Thoracic aorta (tissue), 2 donors: ENCODE data around the gene GLOD4. TPM values are rescaled to one million over a fixed set of nuclear protein-coding genes. Genes with fewer than 3 reads are reported as not detected.

Source experiments
- ATAC-seq: fragments of 150-250 bp; one replicate; pipeline ENCODE4 v1.8.0; 2017; ENCODE audit warnings: low read depth; ENCODE audit not compliant: insufficient number of reproducible peaks, low FRiP score
- DNase-seq: peaks from one replicate; pipeline ENCODE4 v3.0.0-alpha.2; 2020; ENCODE audit warnings: low spot score
- H3K27ac ChIP-seq, 2 donors: fragments of 200-600 bp; sonication (generic); 1 replicate in 1 of 2; 2 replicates in 1 of 2; pipeline ENCODE4 v1.5.1; 2016; ENCODE audit warnings: mild to moderate bottlenecking in 2 of 2, moderate library complexity in 2 of 2
- H3K27me3 ChIP-seq: fragments of 200-600 bp; sonication (generic); replicated peaks from 2 replicates; pipeline ENCODE4 v1.6.0; 2016; ENCODE audit warnings: mild to moderate bottlenecking; ENCODE audit not compliant: insufficient read depth
- H3K36me3 ChIP-seq: fragments of 200-600 bp; sonication (generic); one replicate; pipeline ENCODE4 v1.5.1; 2016
- H3K4me1 ChIP-seq, 2 donors: fragments of 200-600 bp; sonication (generic); 1 replicate in 1 of 2; 2 replicates in 1 of 2; pipeline versions ENCODE4 v1.5.1 to v1.6.0; 2016; ENCODE audit warnings: low read depth in 2 of 2, mild to moderate bottlenecking in 1 of 2; ENCODE audit not compliant: control insufficient read depth in 1 of 2
- H3K4me3 ChIP-seq: fragments of 200-600 bp; sonication (generic); 2 replicates; pipeline ENCODE4 v1.5.1; 2016; ENCODE audit warnings: mild to moderate bottlenecking
- H3K9me3 ChIP-seq: fragments of 200-600 bp; sonication (generic); 2 replicates; pipeline ENCODE4 v1.5.1; 2016
- CTCF ChIP-seq: fragments of 200-600 bp; sonication (generic); IDR thresholded peaks from one replicate; pipeline ENCODE4 v1.5.1; 2019; ENCODE audit warnings: antibody characterized with exemption
- total RNA-seq, 2 donors: library from RNA; depleted of rRNA; stranded (reverse); fragments of >200 nt; gene quantifications; one replicate each; pipeline versions ENCODE4 v1.1.0 to v1.2.3, GENCODE V29; 2016

Gene GLOD4
- total RNA-seq, 2 donors from 2014 or later = 28.7 to 47.4 TPM

GRCh38 chr17:746783-747629 lies 35.1 kb downstream of the GLOD4 start:
- no peak for ATAC-seq
- Histone ChIP-seq H3K4me3 (no peak overlapping the region), H3K27ac (no peak overlapping the region), H3K27me3 (no peaks in the 10 kb centered on the region), H3K9me3 (no peaks in the 10 kb centered on the region), H3K4me1 (peaks cover 10 to 21% of the 10 kb centered on the region in 2 donors), H3K36me3 (peaks cover 46% of the 10 kb centered on the region)
- TF ChIP-seq CTCF = no peak
- DNase-seq = no peak

GRCh38 chr17:746181-746580 lies 35.9 kb downstream of the GLOD4 start:
- DNase-seq (no peak), ATAC-seq (no peak)
- Histone ChIP-seq H3K27ac (no peak overlapping the region), H3K9me3 (no peaks in the 10 kb centered on the region), H3K36me3 (peaks cover 49% of the 10 kb centered on the region), H3K4me1 (peaks cover 7 to 16% of the 10 kb centered on the region in 2 donors), H3K27me3 (no peaks in the 10 kb centered on the region), H3K4me3 (no peak overlapping the region)
- TF ChIP-seq CTCF = no peak

- H3K36me3 ChIP-seq = peaks cover 55% of the 10 kb centered on the region
- TF ChIP-seq CTCF = no peak
- H3K27me3 ChIP-seq = no peaks in the 10 kb centered on the region
- H3K4me3 ChIP-seq = no peak overlapping the region
- H3K9me3 ChIP-seq = no peaks in the 10 kb centered on the region
- no peak overlapping the region for H3K27ac ChIP-seq
- no peak for DNase-seq
- H3K4me1 ChIP-seq = peaks cover 0 to 8% of the 10 kb centered on the region in 2 donors
- ATAC-seq = no peak
These were observed 36.7 kb downstream of the GLOD4 start for GRCh38 chr17:745406-745805.

- ATAC-seq (no peak), DNase-seq (no peak)
- Histone ChIP-seq H3K27ac (no peak overlapping the region), H3K9me3 (no peaks in the 10 kb centered on the region), H3K4me3 (no peak overlapping the region), H3K36me3 (peaks cover 57% of the 10 kb centered on the region), H3K4me1 (peaks cover 0 to 3% of the 10 kb centered on the region in 2 donors), H3K27me3 (no peaks in the 10 kb centered on the region)
- TF ChIP-seq CTCF = no peak
These were observed 37.1 kb downstream of the GLOD4 start for GRCh38 chr17:744937-745336.

- H3K4me1 ChIP-seq = no peaks in the 10 kb centered on the region
- no peaks in the 10 kb centered on the region for H3K9me3 ChIP-seq
- no peaks in the 10 kb centered on the region for H3K27me3 ChIP-seq
- DNase-seq (no peak), ATAC-seq (no peak)
- TF ChIP-seq CTCF = no peak
- H3K36me3 ChIP-seq = peaks cover 57% of the 10 kb centered on the region
- no peak overlapping the region for H3K27ac ChIP-seq
- H3K4me3 ChIP-seq = no peak overlapping the region
These were observed 38.9 kb downstream of the GLOD4 start for GRCh38 chr17:743139-743538.
